Measurements from ENCODE around the gene RPS6KA3.

Gene RPS6KA3

DNA sequence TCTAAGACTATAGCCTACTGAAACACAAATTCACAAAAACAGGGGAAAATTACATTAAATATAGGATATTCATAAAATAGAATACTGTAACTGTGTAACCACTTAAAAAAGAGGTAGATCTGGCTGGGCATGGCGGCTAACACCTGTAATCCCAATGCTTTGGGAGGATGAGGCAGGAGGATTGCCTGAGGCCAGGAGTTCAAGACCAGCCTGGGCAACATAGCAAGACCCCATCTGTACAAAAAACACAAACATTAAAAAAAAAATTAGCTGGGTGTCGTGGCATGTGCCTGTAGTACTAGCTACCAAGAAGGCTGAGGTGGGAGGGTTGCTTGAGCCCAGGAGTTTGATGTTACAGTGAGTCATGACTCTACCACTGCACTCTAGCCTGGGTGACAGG lies 33.4 kb downstream of the RPS6KA3 start:
- H3K4me1 ChIP-seq (ENCODE audit: insufficient read depth, poor library complexity, severe bottlenecking), result no peaks in the 10 kb centered on the region
- H3K27ac ChIP-seq (ENCODE audit: poor library complexity, severe bottlenecking), result no peak overlapping the region
- ATAC-seq (ENCODE audit: low read depth) (no peak), DNase-seq (ENCODE audit: low spot score) (no peak)
- no peaks in the 10 kb centered on the region for H3K27me3 ChIP-seq (ENCODE audit: insufficient read depth, poor library complexity, severe bottlenecking)
- TF ChIP-seq, protein P1, sequence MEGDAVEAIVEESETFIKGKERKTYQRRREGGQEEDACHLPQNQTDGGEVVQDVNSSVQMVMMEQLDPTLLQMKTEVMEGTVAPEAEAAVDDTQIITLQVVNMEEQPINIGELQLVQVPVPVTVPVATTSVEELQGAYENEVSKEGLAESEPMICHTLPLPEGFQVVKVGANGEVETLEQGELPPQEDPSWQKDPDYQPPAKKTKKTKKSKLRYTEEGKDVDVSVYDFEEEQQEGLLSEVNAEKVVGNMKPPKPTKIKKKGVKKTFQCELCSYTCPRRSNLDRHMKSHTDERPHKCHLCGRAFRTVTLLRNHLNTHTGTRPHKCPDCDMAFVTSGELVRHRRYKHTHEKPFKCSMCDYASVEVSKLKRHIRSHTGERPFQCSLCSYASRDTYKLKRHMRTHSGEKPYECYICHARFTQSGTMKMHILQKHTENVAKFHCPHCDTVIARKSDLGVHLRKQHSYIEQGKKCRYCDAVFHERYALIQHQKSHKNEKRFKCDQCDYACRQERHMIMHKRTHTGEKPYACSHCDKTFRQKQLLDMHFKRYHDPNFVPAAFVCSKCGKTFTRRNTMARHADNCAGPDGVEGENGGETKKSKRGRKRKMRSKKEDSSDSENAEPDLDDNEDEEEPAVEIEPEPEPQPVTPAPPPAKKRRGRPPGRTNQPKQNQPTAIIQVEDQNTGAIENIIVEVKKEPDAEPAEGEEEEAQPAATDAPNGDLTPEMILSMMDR (IDR thresholded peaks at IDR 0.05; ENCODE audit: poor library complexity, severe bottlenecking), result no peak
- no peaks in the 10 kb centered on the region for H3K9me3 ChIP-seq (ENCODE audit: severe bottlenecking)
- H3K36me3 ChIP-seq (ENCODE audit: low read depth), result no peaks in the 10 kb centered on the region; the same call in none of the 2 replicates
- no peak overlapping the region for H3K4me3 ChIP-seq (ENCODE audit: severe bottlenecking)

DNA sequence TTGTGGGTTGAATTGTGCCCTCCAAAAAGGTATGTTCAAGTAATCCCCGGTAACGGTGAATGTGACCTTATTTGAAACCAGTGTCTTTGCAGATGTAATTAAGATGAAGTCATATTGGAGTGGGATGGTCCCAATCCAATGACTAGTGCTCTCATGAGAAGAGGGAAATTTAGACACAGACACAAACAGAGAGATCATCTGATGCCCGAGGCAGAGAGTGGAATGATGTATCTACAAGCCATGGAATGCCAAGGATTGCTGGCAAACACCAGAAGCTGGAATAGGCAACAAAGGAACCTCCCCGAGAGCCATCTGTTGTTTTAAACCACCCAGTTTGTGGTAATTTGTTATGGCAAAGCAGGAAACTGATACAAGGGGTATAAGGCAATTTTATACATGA lies 35.1 kb downstream of the RPS6KA3 start:
- DNase-seq (ENCODE audit: low spot score), result no peak
- Histone ChIP-seq H3K27me3 (ENCODE audit: insufficient read depth, poor library complexity, severe bottlenecking) (no peaks in the 10 kb centered on the region), H3K4me3 (ENCODE audit: severe bottlenecking) (no peak overlapping the region), H3K36me3 (ENCODE audit: low read depth) (no peaks in the 10 kb centered on the region; the same call in none of the 2 replicates), H3K4me1 (ENCODE audit: insufficient read depth, poor library complexity, severe bottlenecking) (no peaks in the 10 kb centered on the region), H3K27ac (ENCODE audit: poor library complexity, severe bottlenecking) (no peak overlapping the region), H3K9me3 (ENCODE audit: severe bottlenecking) (no peaks in the 10 kb centered on the region)
- TF ChIP-seq, protein P1 (IDR thresholded peaks at IDR 0.05; ENCODE audit: poor library complexity, severe bottlenecking), result no peak
- no peak for ATAC-seq (ENCODE audit: low read depth)

DNA sequence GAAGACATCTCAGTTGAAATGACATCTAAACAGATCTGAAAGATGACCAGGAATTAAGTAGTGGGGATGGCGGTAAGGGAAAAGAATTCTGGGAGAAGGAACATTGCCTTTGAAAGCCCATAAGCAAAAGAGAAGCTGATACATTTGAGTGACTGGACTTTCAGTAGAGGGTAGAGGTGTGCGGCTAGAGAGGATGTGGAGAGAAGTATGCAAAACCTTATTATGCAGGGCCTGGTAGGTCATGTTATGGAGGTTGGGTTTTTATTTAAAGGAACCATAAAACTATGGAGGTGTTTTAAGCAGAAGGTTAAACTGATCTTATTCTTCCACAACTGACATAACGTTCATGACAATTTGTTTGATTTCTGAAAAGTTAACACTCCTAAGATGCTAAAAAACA lies 36.3 kb downstream of the RPS6KA3 start:
- no peaks in the 10 kb centered on the region; the same call in none of the 2 replicates for H3K36me3 ChIP-seq (ENCODE audit: low read depth)
- TF ChIP-seq, protein P1 (IDR thresholded peaks at IDR 0.05; ENCODE audit: poor library complexity, severe bottlenecking), result no peak
- no peaks in the 10 kb centered on the region for H3K27me3 ChIP-seq (ENCODE audit: insufficient read depth, poor library complexity, severe bottlenecking)
- H3K9me3 ChIP-seq (ENCODE audit: severe bottlenecking), result no peaks in the 10 kb centered on the region
- ATAC-seq (ENCODE audit: low read depth), result no peak
- no peaks in the 10 kb centered on the region for H3K4me1 ChIP-seq (ENCODE audit: insufficient read depth, poor library complexity, severe bottlenecking)
- H3K4me3 ChIP-seq (ENCODE audit: severe bottlenecking), result no peak overlapping the region
- H3K27ac ChIP-seq (ENCODE audit: poor library complexity, severe bottlenecking), result no peak overlapping the region
- no peak for DNase-seq (ENCODE audit: low spot score)

DNA sequence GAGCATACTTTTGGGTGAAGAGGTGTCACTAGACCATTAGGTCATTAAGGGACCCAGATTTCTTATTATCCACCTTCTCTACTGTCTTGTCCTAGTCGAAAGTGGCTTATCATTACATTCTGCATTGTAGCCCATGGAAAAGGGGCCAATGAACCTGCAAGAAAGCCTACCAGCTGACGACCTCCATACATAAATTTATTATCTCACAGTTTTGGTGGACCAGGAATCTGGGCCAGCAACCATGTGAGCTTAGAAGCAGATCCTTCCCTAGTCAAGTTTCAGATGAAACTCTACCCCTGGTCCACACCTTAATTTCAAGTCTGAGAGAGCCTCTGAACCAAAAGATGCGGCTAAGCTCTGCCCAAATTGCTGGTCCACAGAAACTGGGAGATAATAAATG lies 37.6 kb downstream of the RPS6KA3 start:
- TF ChIP-seq, protein P1 (IDR thresholded peaks at IDR 0.05; ENCODE audit: poor library complexity, severe bottlenecking), result no peak
- Histone ChIP-seq H3K4me3 (ENCODE audit: severe bottlenecking) (no peak overlapping the region), H3K4me1 (ENCODE audit: insufficient read depth, poor library complexity, severe bottlenecking) (no peaks in the 10 kb centered on the region), H3K27me3 (ENCODE audit: insufficient read depth, poor library complexity, severe bottlenecking) (no peaks in the 10 kb centered on the region), H3K9me3 (ENCODE audit: severe bottlenecking) (no peaks in the 10 kb centered on the region), H3K36me3 (ENCODE audit: low read depth) (no peaks in the 10 kb centered on the region; the same call in none of the 2 replicates), H3K27ac (ENCODE audit: poor library complexity, severe bottlenecking) (no peak overlapping the region)
- ATAC-seq (ENCODE audit: low read depth), result no peak
- DNase-seq (ENCODE audit: low spot score), result no peak

DNA sequence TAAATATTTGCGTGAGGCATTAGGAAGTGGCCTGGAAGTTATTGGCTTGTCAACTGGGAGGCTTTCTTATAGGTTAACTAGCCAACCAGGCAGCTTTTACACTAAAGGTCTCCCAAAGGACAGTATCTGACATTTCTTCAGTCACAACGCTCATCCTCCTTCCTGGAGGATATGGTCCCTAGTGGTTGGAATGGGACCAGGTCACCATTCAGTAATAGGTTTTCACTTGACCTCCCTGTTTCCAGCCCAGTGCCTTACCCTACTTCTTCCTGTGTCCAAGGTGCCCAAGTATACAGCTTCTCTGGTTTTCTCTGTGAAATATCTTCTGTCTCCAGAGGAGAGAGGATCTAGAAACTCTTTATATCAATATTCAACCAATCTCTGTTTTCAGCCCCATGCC lies 38.5 kb downstream of the RPS6KA3 start:
- Histone ChIP-seq H3K4me3 (ENCODE audit: severe bottlenecking) (no peak overlapping the region), H3K36me3 (ENCODE audit: low read depth) (no peaks in the 10 kb centered on the region; the same call in 1 of the 2 replicates)
- ATAC-seq (ENCODE audit: low read depth), result no peak

More for the DNA sequence above, 38.5 kb downstream of the RPS6KA3 start:
- TF ChIP-seq, protein P1 (IDR thresholded peaks at IDR 0.05; ENCODE audit: poor library complexity, severe bottlenecking), result no peak
- Histone ChIP-seq H3K4me1 (ENCODE audit: insufficient read depth, poor library complexity, severe bottlenecking) (no peaks in the 10 kb centered on the region), H3K27ac (ENCODE audit: poor library complexity, severe bottlenecking) (no peak overlapping the region), H3K9me3 (ENCODE audit: severe bottlenecking) (no peaks in the 10 kb centered on the region), H3K27me3 (ENCODE audit: insufficient read depth, poor library complexity, severe bottlenecking) (no peaks in the 10 kb centered on the region)
- DNase-seq (ENCODE audit: low spot score), result no peak
